Endothelial cell of umbilical vein (primary cell): ENCODE data around the gene FAM237A. TPM values are rescaled to one million over a fixed set of nuclear protein-coding genes. Genes with fewer than 3 reads are reported as not detected.

Experiments
- BruUV-seq: library from RNA; stranded (reverse); fragments of 400-500 nt; replicated peaks from 2 replicates; lab custom pipeline; 2021; lab: Mats Ljungman, UMichigan
- CTCF ChIA-PET: fragments of 300-600, 350-600 bp; sonication (Branson Sonifier 250); formaldehyde crosslinking; loops from one replicate; lab custom pipeline; 2021; ENCODE audit warnings: antibody characterized with exemption, inconsistent platforms; lab: Charles Lee
- POLR2A ChIA-PET: fragments of 300-600, 350-600 bp; sonication (Branson Sonifier 250); formaldehyde crosslinking; loops from one replicate; lab custom pipeline; 2021; ENCODE audit warnings: antibody characterized with exemption, inconsistent platforms; lab: Charles Lee
- DNase-seq: peaks from one replicate; pipeline ENCODE4 v3.0.0-alpha.2; 2011; ENCODE audit warnings: low read depth, low spot score
- FAIRE-seq: peaks from 2 replicates; lab custom pipeline; 2011; peaks lifted over from hg19 to GRCh38; lab: Jason Lieb, UNC
- H2AFZ ChIP-seq: 2 replicates; pipeline ENCODE4 v1.6.0; 2012; ENCODE audit warnings: low read depth, low read length, control low read depth, inconsistent platforms
- H3K27ac ChIP-seq: 2 replicates; pipeline ENCODE4 v1.5.1; 2011; ENCODE audit warnings: low read depth, mild to moderate bottlenecking, control low read depth, low read length, moderate library complexity; ENCODE audit not compliant: insufficient read depth
- H3K27me3 ChIP-seq, 2 experiments: 2 replicates each; pipeline versions ENCODE4 v1.6.0 to v1.6.1; 2011; ENCODE audit warnings: low read length in 2 of 2, mixed read lengths in 1 of 2; ENCODE audit not compliant: control insufficient read depth in 2 of 2, insufficient read depth in 2 of 2
- H3K36me3 ChIP-seq, 2 experiments: 2 replicates in 1 of 2; 3 replicates in 1 of 2; pipeline ENCODE4 v1.5.1; 2011; ENCODE audit warnings: low read length in 2 of 2, mild to moderate bottlenecking in 1 of 2, moderate library complexity in 1 of 2; ENCODE audit not compliant: control insufficient read depth in 2 of 2, insufficient read depth in 2 of 2; ENCODE audit errors: extremely low read depth in 1 of 2
- H3K4me1 ChIP-seq: 3 replicates; pipeline ENCODE4 v1.5.1; 2011; ENCODE audit warnings: mild to moderate bottlenecking, low read length; ENCODE audit not compliant: control insufficient read depth, insufficient read depth; ENCODE audit errors: extremely low read depth
- H3K4me2 ChIP-seq: 2 replicates; pipeline ENCODE4 v1.6.1; 2011; ENCODE audit warnings: low read length, control low read depth, mixed read lengths; ENCODE audit not compliant: insufficient read depth
- H3K4me3 ChIP-seq, 3 experiments: fragments of 200-600 bp in 1 of 3; sonication (generic), shearing (Covaris generic) in 1 of 3; replicated peaks in 1 of 3; 2 replicates each; pipeline ENCODE4 v1.5.1; 2011 to 2016; ENCODE audit warnings: control low read depth in 3 of 3, low read length in 3 of 3, mild to moderate bottlenecking in 2 of 3, inconsistent platforms in 1 of 3, low read depth in 1 of 3, moderate library complexity in 1 of 3; ENCODE audit not compliant: insufficient read depth in 1 of 3
- H3K79me2 ChIP-seq: 2 replicates; pipeline ENCODE4 v1.6.0; 2012; ENCODE audit warnings: low read length, inconsistent platforms; ENCODE audit not compliant: control insufficient read depth, insufficient read depth
- H3K9ac ChIP-seq: replicated peaks from 2 replicates; pipeline ENCODE3; 2011; ENCODE audit warnings: low read length, control low read depth; ENCODE audit not compliant: insufficient read depth; ENCODE audit errors: extremely low read depth
- H3K9me1 ChIP-seq: replicated peaks from 3 replicates; pipeline ENCODE4 v1.6.0; 2011; ENCODE audit warnings: mild to moderate bottlenecking, low read length; ENCODE audit not compliant: control insufficient read depth, insufficient read depth; ENCODE audit errors: extremely low read depth
- H3K9me3 ChIP-seq: replicated peaks from 2 replicates; pipeline ENCODE4 v1.5.1; 2012; ENCODE audit warnings: low read length, inconsistent platforms; ENCODE audit not compliant: control insufficient read depth, insufficient read depth
- H4K20me1 ChIP-seq: replicated peaks from 2 replicates; pipeline ENCODE3; 2011; ENCODE audit warnings: mild to moderate bottlenecking, low read length; ENCODE audit not compliant: control insufficient read depth, insufficient read depth; ENCODE audit errors: extremely low read depth
- EZH2 ChIP-seq: IDR thresholded peaks from 2 replicates; pipeline ENCODE4 v1.6.1; 2012; ENCODE audit warnings: borderline replicate concordance, low read depth, mild to moderate bottlenecking, moderate library complexity, low read length, inconsistent platforms; ENCODE audit not compliant: severe bottlenecking
- FOS ChIP-seq: IDR thresholded peaks from 2 replicates; pipeline ENCODE4 v1.6.1; 2011; ENCODE audit warnings: mild to moderate bottlenecking, low read length, moderate library complexity, borderline replicate concordance; ENCODE audit not compliant: insufficient read depth
- GATA2 ChIP-seq: IDR thresholded peaks from 2 replicates; pipeline ENCODE4 v1.7.0; 2011; ENCODE audit warnings: low read depth, mild to moderate bottlenecking, moderate library complexity, mixed read lengths, low read length; ENCODE audit not compliant: insufficient read length, insufficient read depth
- JUN ChIP-seq: IDR thresholded peaks from 2 replicates; pipeline ENCODE4 v1.6.1; 2011; ENCODE audit warnings: borderline replicate concordance, low read depth; ENCODE audit not compliant: insufficient read length, insufficient read depth
- MYC ChIP-seq: IDR thresholded peaks from one replicate; pipeline ENCODE4 v1.6.1; 2011; ENCODE audit warnings: mild to moderate bottlenecking, low read depth, low read length
- POLR2A ChIP-seq: IDR thresholded peaks from 2 replicates; pipeline ENCODE4 v1.6.1; 2012; ENCODE audit warnings: low read depth, mild to moderate bottlenecking, control low read depth, low read length
- POLR2AphosphoS5 ChIP-seq: IDR thresholded peaks from 2 replicates; pipeline ENCODE4 v1.6.1; 2012; ENCODE audit warnings: low read depth, mild to moderate bottlenecking, control low read depth, low read length, moderate library complexity; ENCODE audit not compliant: insufficient read depth
- dilution Hi-C: fragments of 300-500 bp; cut with MboI; formaldehyde crosslinking; loops from one replicate; pipeline ENCODE4 v1.15.0; 2019; ENCODE audit warnings: low sequenced_read_pairs; ENCODE audit not compliant: extremely low pct_ligation_motif_present
- intact Hi-C: fragments of 100-400 bp; cut with micrococcal nuclease; formaldehyde crosslinking; loops from one replicate; pipeline ENCODE4 v1.10.0; 2022
- polyA plus RNA-seq, 4 experiments: library from polyadenylated mRNA; depleted of rRNA in 3 of 4; stranded (reverse) in 3 of 4; unstranded in 1 of 4; fragments of >200 nt; gene quantifications; 2 replicates each; pipeline versions ENCODE4 v1.2.1 to v1.2.3, GENCODE V29; 2011 to 2012; ENCODE audit warnings: missing spikeins in 1 of 4
- total RNA-seq: library from RNA; stranded (reverse); gene quantifications from 2 replicates; pipeline ENCODE4 v1.2.3, GENCODE V29; 2021
- TF ChIP-seq, protein P1 (sequence below): IDR thresholded peaks from 2 replicates; pipeline ENCODE4 v1.6.1; 2011; ENCODE audit not compliant: insufficient read depth, insufficient read length
- TF ChIP-seq, protein P2 (sequence below), 2 donors: IDR thresholded peaks; 1 replicate in 1 of 2; 2 replicates in 1 of 2; pipeline ENCODE4 v1.5.1; 2011; ENCODE audit warnings: low read length in 2 of 2, mild to moderate bottlenecking in 2 of 2, moderate library complexity in 2 of 2, control low read depth in 1 of 2, inconsistent platforms in 1 of 2, low read depth in 1 of 2; ENCODE audit not compliant: insufficient read depth in 1 of 2; ENCODE audit errors: extremely low read depth in 1 of 2

FAM237A gene
- total and polyA plus RNA-seq, 2 donors (not counting 3 experiments of a cell fraction or from before 2014, with no cell fraction given), result not detected

DNA sequence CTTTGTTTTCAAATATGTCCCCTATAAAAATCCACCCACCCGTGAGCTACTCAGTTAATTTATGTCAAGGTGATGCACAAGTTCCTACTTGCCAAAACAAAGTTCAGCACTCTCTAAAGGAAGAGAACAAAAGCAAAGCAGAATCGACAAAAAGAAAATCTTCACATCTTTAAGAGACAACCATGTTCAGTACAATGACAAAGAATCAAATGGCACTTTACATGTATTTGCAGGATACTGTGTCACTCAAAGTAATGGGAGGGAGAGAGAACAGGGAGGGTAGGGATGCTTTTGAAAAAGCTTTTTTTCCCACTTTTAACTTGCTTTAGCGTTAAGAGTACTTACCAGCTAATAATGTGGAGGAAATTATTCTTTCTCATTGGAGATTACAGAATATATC, 39.0 kb upstream of the FAM237A start:
- FAIRE-seq, result no peak

More for the DNA sequence above, 39.0 kb upstream of the FAM237A start:
- POLR2A ChIA-PET, result no interaction called here
- H3K4me3 ChIP-seq, result no peak overlapping the region
- H3K27ac ChIP-seq, result no peak overlapping the region
- no peaks in the 10 kb centered on the region for H3K9me1 ChIP-seq
- no peaks in the 10 kb centered on the region for H3K9me3 ChIP-seq
- no peak for TF ChIP-seq JUN
- TF ChIP-seq, protein P1, sequence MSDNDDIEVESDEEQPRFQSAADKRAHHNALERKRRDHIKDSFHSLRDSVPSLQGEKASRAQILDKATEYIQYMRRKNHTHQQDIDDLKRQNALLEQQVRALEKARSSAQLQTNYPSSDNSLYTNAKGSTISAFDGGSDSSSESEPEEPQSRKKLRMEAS, result no peak
- no peak for TF ChIP-seq POLR2AphosphoS5
- TF ChIP-seq GATA2, result no peak
- TF ChIP-seq POLR2A, result no peak
- TF ChIP-seq MYC, result no peak
- TF ChIP-seq, protein P2, sequence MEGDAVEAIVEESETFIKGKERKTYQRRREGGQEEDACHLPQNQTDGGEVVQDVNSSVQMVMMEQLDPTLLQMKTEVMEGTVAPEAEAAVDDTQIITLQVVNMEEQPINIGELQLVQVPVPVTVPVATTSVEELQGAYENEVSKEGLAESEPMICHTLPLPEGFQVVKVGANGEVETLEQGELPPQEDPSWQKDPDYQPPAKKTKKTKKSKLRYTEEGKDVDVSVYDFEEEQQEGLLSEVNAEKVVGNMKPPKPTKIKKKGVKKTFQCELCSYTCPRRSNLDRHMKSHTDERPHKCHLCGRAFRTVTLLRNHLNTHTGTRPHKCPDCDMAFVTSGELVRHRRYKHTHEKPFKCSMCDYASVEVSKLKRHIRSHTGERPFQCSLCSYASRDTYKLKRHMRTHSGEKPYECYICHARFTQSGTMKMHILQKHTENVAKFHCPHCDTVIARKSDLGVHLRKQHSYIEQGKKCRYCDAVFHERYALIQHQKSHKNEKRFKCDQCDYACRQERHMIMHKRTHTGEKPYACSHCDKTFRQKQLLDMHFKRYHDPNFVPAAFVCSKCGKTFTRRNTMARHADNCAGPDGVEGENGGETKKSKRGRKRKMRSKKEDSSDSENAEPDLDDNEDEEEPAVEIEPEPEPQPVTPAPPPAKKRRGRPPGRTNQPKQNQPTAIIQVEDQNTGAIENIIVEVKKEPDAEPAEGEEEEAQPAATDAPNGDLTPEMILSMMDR (IDR thresholded peaks at IDR 0.05; ENCODE audit: extremely low read depth in 1 of 2, insufficient read depth in 1 of 2, low read depth in 1 of 2, low read length in 2 of 2), result no peak
- no peak for TF ChIP-seq EZH2
- TF ChIP-seq FOS, result no peak
- CTCF ChIA-PET, result interaction anchor here (1.2 kb wide), 1 partner anchor 27 kb away, joined by 3 read pairs; no protein-coding TSS in a partner anchor
- H3K36me3 ChIP-seq, result no peaks in the 10 kb centered on the region
- H3K27me3 ChIP-seq, result no peaks in the 10 kb centered on the region
- no TSS peak for BruUV-seq
- H3K9ac ChIP-seq, result no peak overlapping the region
- dilution Hi-C loops, result no loop called here
- H3K4me1 ChIP-seq, result no peaks in the 10 kb centered on the region
- H2AFZ ChIP-seq, result no peak overlapping the region
- H3K4me2 ChIP-seq, result no peak overlapping the region
- no peaks in the 10 kb centered on the region for H4K20me1 ChIP-seq
- intact Hi-C loops, result no loop called here
- DNase-seq, result no peak
- H3K79me2 ChIP-seq, result no peaks in the 10 kb centered on the region
